ENCODE data around the gene ERC2.

- TF ChIP-seq, protein P1, sequence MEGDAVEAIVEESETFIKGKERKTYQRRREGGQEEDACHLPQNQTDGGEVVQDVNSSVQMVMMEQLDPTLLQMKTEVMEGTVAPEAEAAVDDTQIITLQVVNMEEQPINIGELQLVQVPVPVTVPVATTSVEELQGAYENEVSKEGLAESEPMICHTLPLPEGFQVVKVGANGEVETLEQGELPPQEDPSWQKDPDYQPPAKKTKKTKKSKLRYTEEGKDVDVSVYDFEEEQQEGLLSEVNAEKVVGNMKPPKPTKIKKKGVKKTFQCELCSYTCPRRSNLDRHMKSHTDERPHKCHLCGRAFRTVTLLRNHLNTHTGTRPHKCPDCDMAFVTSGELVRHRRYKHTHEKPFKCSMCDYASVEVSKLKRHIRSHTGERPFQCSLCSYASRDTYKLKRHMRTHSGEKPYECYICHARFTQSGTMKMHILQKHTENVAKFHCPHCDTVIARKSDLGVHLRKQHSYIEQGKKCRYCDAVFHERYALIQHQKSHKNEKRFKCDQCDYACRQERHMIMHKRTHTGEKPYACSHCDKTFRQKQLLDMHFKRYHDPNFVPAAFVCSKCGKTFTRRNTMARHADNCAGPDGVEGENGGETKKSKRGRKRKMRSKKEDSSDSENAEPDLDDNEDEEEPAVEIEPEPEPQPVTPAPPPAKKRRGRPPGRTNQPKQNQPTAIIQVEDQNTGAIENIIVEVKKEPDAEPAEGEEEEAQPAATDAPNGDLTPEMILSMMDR (IDR thresholded peaks at IDR 0.05; ENCODE audit: insufficient read depth, low read depth, low read length): no peak
- TF ChIP-seq EZH2 (IDR thresholded peaks at IDR 0.05; ENCODE audit: insufficient read depth, low read length): no peak
Observed at GRCh38 chr3:55934771-55935170, 533.5 kb downstream of the ERC2 start.

Measured in astrocyte (in vitro differentiated cells and primary cell).